AG09309 (cell line): ENCODE data around the gene GYS1.

Source experiments
- DNase-seq: peaks from one replicate; pipeline ENCODE4 v3.0.0-alpha.2; 2010; ENCODE audit warnings: low read depth
- H3K4me3 ChIP-seq: 2 replicates; pipeline ENCODE4 v1.5.1; 2011; ENCODE audit warnings: mild to moderate bottlenecking, low read depth, low read length, moderate library complexity; ENCODE audit not compliant: control insufficient read depth
- TF ChIP-seq, protein P1 (sequence below): IDR thresholded peaks from 2 replicates; pipeline ENCODE4 v1.5.1; 2011; ENCODE audit warnings: mild to moderate bottlenecking, low read depth, low read length, inconsistent platforms; ENCODE audit not compliant: insufficient read depth, control insufficient read depth; ENCODE audit errors: missing control alignments

The GYS1 gene

GRCh38 chr19:48988860-48989259 is 4.2 kb downstream of the GYS1 start:
- H3K4me3 ChIP-seq = no peak overlapping the region
- TF ChIP-seq, protein P1, sequence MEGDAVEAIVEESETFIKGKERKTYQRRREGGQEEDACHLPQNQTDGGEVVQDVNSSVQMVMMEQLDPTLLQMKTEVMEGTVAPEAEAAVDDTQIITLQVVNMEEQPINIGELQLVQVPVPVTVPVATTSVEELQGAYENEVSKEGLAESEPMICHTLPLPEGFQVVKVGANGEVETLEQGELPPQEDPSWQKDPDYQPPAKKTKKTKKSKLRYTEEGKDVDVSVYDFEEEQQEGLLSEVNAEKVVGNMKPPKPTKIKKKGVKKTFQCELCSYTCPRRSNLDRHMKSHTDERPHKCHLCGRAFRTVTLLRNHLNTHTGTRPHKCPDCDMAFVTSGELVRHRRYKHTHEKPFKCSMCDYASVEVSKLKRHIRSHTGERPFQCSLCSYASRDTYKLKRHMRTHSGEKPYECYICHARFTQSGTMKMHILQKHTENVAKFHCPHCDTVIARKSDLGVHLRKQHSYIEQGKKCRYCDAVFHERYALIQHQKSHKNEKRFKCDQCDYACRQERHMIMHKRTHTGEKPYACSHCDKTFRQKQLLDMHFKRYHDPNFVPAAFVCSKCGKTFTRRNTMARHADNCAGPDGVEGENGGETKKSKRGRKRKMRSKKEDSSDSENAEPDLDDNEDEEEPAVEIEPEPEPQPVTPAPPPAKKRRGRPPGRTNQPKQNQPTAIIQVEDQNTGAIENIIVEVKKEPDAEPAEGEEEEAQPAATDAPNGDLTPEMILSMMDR = no peak
- no peak for DNase-seq

DNA sequence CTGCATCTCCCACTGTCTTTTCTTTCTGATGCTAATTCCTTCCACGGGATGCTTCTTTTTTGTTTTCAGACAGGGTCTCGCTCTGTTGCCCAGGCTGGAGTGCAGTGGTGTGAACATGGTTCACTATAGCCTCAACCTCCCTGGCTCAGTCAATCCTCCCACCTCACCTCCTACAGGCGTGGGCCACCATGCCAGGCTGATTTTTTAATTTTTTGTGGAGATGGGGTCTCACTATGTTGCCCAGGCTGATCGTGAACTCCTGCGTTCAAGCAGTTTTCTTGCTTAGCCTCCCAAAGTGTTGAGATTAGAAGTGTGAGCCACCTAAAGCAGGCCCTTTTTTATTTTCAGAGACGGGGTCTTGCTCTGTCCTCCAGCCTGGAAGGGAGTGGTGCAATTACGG is 4.8 kb downstream of the GYS1 start:
- no peak for DNase-seq
- TF ChIP-seq, protein P1 = no peak

GRCh38 chr19:48987323-48987722 is 5.8 kb downstream of the GYS1 start:
- DNase-seq = no peak
- no peak overlapping the region for H3K4me3 ChIP-seq
- TF ChIP-seq, protein P1 = no peak

More for the DNA sequence above, 4.8 kb downstream of the GYS1 start:
- no peak overlapping the region for H3K4me3 ChIP-seq

GRCh38 chr19:48986211-48986610 is 6.9 kb downstream of the GYS1 start:
- DNase-seq = no peak
- TF ChIP-seq, protein P1 = no peak
- H3K4me3 ChIP-seq = no peak overlapping the region

GRCh38 chr19:48985711-48986110 is 7.4 kb downstream of the GYS1 start:
- H3K4me3 ChIP-seq = no peak overlapping the region
- DNase-seq = no peak
- TF ChIP-seq, protein P1 = no peak

DNA sequence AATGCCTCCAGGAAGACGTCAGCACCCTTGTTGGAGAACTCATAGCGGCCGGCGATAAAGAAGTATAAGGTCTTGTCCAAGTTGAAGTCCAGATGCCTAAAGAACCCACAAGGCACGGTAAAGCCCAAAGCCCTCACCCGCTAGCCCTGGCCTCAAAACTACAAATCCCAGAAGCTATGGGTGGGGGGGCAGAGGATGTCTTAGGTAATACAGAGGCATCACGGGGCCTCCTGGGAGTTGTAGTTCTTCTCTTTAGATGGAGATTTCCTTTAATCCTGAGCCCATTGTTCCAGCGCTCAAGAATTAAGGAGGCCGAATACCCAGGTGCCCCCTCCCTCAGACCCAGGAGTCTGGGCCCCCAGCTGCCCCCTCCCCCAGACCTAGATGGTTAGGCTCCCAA is 10.8 kb downstream of the GYS1 start:
- no peak for DNase-seq
- no peak overlapping the region for H3K4me3 ChIP-seq
- TF ChIP-seq, protein P1 = no peak

GRCh38 chr19:48977061-48977460 is 16.0 kb downstream of the GYS1 start:
- no peak for DNase-seq
- TF ChIP-seq, protein P1 = no peak
- H3K4me3 ChIP-seq = no peak overlapping the region
